Omental fat pad (tissue), 4 donors: ENCODE results near the gene GLOD5. TPM values are rescaled to one million over a fixed set of nuclear protein-coding genes. Genes with fewer than 3 reads are reported as not detected.

Experiments
- ATAC-seq: fragments of 150-250 bp; one replicate; pipeline ENCODE4 v1.9.1; 2016; ENCODE audit warnings: mild to moderate bottlenecking, moderate library complexity; ENCODE audit not compliant: low FRiP score
- DNase-seq: peaks from one replicate; pipeline ENCODE4 v3.0.0-alpha.2; 2019; ENCODE audit warnings: low spot score
- total RNA-seq, 4 donors: library from RNA; depleted of rRNA; stranded (reverse); fragments of >200 nt; gene quantifications; one replicate each; pipeline ENCODE4 v1.1.0, GENCODE V29; 2016
- TF ChIP-seq, protein P1 (sequence below), 3 donors: fragments of 450-650 bp; IDR thresholded peaks; one replicate each; pipeline ENCODE4 v1.5.1; 2016 to 2017; ENCODE audit warnings: antibody characterized with exemption in 3 of 3, mild to moderate bottlenecking in 3 of 3, moderate library complexity in 2 of 3

GLOD5 gene
- total RNA-seq, 4 donors from 2014 or later: not detected

DNA sequence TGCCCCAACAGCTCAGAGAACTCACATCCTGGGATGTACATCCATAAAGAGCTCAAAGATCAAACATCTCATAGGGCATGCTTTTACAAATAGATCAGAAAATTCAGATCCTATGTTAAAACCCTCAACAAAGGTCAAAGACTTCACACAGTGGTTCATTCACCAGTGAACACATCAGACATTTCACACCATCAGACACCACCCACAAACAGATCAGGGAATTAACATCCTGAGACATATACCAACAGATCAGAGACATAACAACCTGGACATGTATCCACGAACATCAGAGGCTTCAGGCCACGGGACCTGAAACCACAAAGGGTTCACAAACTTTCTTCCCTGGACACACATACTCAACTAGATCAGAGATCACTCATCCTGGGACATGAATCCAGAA, 41.6 kb upstream of the GLOD5 start:
- no peak for ATAC-seq
- TF ChIP-seq, protein P1, sequence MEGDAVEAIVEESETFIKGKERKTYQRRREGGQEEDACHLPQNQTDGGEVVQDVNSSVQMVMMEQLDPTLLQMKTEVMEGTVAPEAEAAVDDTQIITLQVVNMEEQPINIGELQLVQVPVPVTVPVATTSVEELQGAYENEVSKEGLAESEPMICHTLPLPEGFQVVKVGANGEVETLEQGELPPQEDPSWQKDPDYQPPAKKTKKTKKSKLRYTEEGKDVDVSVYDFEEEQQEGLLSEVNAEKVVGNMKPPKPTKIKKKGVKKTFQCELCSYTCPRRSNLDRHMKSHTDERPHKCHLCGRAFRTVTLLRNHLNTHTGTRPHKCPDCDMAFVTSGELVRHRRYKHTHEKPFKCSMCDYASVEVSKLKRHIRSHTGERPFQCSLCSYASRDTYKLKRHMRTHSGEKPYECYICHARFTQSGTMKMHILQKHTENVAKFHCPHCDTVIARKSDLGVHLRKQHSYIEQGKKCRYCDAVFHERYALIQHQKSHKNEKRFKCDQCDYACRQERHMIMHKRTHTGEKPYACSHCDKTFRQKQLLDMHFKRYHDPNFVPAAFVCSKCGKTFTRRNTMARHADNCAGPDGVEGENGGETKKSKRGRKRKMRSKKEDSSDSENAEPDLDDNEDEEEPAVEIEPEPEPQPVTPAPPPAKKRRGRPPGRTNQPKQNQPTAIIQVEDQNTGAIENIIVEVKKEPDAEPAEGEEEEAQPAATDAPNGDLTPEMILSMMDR (IDR thresholded peaks at IDR 0.05): no peak
- no peak for DNase-seq

DNA sequence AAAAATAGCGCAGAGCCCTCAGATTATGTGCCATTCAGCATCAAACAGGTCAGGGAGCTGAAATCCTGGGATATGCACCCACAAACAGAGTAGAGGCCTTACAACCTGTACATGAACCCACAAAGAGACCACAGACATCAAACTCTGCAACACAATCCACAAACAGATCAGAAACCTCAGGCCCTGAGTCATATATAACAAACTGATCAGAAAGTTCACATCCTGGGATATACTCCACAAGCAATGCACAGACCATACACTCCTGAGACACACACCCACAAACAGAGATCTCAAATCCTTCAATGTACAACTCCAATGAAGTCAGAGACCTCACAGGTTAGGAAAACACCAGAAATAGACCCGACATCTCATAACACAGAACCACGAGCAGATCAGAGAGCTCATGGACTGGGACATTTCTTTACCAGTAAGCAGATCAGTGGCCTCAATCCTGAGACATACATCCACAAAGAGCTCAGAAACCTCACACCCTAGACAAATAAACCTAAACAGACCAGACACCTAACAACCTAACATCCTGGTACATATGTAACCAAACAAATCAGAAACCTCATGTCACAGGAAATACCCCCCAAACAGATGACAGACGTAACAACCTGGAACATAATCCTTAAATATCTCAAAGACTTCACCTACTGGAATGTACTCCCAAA, 40.8 kb upstream of the GLOD5 start:
- TF ChIP-seq, protein P1 (IDR thresholded peaks at IDR 0.05): no peak
- DNase-seq (no peak), ATAC-seq (no peak)

DNA sequence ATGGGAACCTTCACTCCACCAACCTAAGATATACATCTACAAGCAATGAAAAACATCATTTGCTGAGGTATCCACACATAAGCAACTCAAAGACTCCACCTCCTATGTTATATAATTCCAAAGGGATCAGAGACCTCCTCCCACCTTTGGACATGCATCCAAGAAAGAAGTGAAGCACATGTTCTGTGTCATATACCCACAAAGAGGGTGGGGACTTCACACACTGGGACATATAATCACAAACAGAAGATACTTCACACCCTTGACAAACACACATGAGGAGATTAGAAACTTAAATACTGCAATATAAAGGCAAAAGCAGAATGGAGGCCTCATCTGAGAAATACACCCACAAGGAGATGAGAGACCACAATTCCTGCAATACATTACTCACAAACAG, 39.6 kb upstream of the GLOD5 start:
- no peak for ATAC-seq
- TF ChIP-seq, protein P1 (IDR thresholded peaks at IDR 0.05): no peak
- DNase-seq: no peak

DNA sequence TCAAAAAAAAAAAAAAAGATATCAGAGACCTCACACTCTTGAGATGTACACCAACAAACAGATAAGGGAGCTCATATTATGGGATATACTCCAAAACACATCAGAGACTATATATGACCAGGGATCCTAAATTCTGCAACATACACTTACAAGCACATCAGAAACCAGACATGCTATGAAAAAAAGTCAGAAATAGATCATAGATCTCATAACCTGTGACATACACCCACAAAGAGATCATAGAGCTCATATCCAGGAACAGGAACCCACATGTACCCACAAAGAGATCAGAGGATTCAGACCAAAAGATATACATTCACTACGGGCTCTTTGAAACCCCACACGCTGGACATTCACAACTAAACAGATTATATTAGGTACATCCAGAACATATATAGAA, 35.0 kb upstream of the GLOD5 start:
- TF ChIP-seq, protein P1 (IDR thresholded peaks at IDR 0.05): no peak
- DNase-seq: no peak
- no peak for ATAC-seq

DNA sequence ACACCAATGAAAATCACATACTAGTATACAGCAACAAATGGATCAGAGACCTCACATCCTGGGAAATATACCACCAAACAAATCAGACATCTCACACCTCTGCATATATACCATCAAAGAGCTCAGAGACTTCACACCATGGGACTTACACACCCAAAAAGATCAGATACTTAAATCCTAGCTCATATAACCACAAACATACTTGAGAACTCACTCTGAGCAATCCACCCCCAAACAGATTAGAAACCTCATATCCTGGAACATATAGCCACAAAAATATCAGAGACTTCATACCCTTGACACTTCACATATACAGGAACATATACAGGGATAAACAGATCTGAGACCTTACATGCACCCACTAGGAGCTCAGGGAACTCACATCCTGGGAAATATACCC, 32.9 kb upstream of the GLOD5 start:
- DNase-seq (no peak), ATAC-seq (no peak)
- TF ChIP-seq, protein P1 (IDR thresholded peaks at IDR 0.05): no peak

DNA sequence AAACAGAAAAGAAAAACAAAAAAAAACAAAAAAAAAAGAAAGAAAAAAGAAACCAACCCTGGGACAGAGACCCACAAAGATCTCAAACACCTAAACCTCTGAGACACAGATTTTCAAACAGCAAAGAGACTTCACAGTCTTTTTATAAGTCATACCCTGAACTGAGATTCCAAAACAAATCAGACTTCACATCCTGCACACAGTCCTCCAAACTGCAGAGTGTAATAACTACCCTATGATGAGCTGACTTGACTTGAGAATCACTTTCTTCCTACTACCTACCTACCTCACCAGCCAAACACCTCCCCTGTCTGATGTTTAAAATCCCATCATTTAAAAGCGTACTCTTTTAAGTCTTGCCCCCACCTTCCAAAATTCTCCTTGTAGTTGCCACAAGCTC, 25.2 kb upstream of the GLOD5 start:
- no peak for DNase-seq
- no peak for ATAC-seq
- TF ChIP-seq, protein P1 (IDR thresholded peaks at IDR 0.05): no peak

DNA sequence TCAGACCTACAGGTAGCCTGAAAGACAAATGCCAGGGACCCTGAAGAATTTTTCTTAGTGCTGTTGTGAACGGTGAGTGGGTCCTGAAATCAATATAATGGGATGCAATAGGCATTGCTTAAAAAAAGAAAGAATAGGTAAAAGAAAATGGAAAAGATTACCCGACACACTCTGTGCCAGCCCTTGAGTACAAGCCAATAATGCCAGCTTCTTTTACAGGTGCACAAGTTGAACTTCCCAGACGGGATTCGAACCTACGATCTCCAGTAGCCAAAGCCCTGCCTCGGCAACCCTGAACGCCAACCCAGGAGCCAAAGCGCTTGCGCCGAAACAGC, 24.7 kb upstream of the GLOD5 start:
- no peak for ATAC-seq

More for the DNA sequence above, 24.7 kb upstream of the GLOD5 start:
- TF ChIP-seq, protein P1 (IDR thresholded peaks at IDR 0.05): no peak
- no peak for DNase-seq
